ENCODE results near the gene NSF.
"Not testable (repeated sequence)": the region's sequence is repeated elsewhere in the genome, so short reads cannot be mapped to it uniquely, and the experiment has no call there.

DNA sequence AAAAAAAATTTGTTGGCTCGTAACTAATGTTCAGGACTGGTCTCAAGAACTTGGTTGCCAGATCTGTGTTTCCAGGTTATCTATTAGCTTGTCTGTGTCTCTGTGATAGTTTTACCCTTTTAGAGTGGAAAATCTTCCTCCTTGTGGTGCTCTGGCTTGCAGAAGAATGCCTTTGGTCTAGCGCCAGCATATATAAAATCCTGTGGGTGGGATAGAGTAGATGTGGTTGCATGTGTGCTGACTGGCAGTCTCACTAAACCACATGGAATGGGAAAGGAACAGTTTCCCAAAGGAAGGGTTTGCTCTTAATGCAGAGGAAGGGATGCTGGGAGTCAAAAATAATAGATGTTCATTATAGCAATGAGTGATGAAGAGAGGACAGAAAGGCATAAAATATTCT lies 33.3 kb downstream of the NSF start:
- not testable (repeated sequence) for TF ChIP-seq NR2C2 (IDR thresholded peaks at IDR 0.05; ENCODE audit: borderline replicate concordance, control insufficient read depth, insufficient read length, low read depth); RAD51 (IDR thresholded peaks at IDR 0.05); CHD2 (IDR thresholded peaks at IDR 0.05; ENCODE audit: borderline replicate concordance, low read depth, low read length); POLR2A (IDR thresholded peaks at IDR 0.05; ENCODE audit: low read depth, low read length); PAX5 (IDR thresholded peaks at IDR 0.05; ENCODE audit: borderline replicate concordance, low read depth, low read length)
- TF ChIP-seq, protein P1, sequence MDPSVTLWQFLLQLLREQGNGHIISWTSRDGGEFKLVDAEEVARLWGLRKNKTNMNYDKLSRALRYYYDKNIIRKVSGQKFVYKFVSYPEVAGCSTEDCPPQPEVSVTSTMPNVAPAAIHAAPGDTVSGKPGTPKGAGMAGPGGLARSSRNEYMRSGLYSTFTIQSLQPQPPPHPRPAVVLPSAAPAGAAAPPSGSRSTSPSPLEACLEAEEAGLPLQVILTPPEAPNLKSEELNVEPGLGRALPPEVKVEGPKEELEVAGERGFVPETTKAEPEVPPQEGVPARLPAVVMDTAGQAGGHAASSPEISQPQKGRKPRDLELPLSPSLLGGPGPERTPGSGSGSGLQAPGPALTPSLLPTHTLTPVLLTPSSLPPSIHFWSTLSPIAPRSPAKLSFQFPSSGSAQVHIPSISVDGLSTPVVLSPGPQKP (IDR thresholded peaks at IDR 0.05; ENCODE audit: low read depth, low read length) = not testable (repeated sequence)

Measured in GM12878 (cell line).